ENCODE measurements around the gene NFIX. TPM values are rescaled to one million over a fixed set of nuclear protein-coding genes. Genes with fewer than 3 reads are reported as not detected.

NFIX gene
- total and polyA plus RNA-seq, 9 of the 15 experiments (the other 6 are each of a cell fraction or from before 2014, with no cell fraction given) = 0.28 to 26.8 (median 5.4) TPM

- no peak; the same call in 1 of the 2 replicates for TF ChIP-seq FOXP4 (CRISPR knock-in tag; IDR thresholded peaks at IDR 0.05; ENCODE audit: borderline replicate concordance)
- 0 out of 4 replicates have a peak, but pooled peaks of 1 of the 2 experiments have one; percentile 10 for TF ChIP-seq MLLT1 (IDR thresholded peaks at IDR 0.05)
- no peak for TF ChIP-seq ZNF644 (tag; IDR thresholded peaks at IDR 0.05; ENCODE audit: low read depth)
- peak; percentile 75; the same call in 1 of the 2 replicates for TF ChIP-seq HNRNPL (IDR thresholded peaks at IDR 0.05; ENCODE audit: low read depth, low read length)
- no peak for TF ChIP-seq KLF16 (IDR thresholded peaks at IDR 0.05)
- TF ChIP-seq TCF3 (CRISPR knock-in tag; IDR thresholded peaks at IDR 0.05) = peak; percentile 10; the same call in 1 of the 2 replicates
- no peak for TF ChIP-seq MCM5 (IDR thresholded peaks at IDR 0.05; ENCODE audit: low read depth)
- no peak for TF ChIP-seq E4F1 (CRISPR knock-in tag; IDR thresholded peaks at IDR 0.05; ENCODE audit: borderline replicate concordance)
- TF ChIP-seq ZNF175 (CRISPR knock-in tag; IDR thresholded peaks at IDR 0.05; ENCODE audit: low read depth) = no peak
- no peak for TF ChIP-seq IRF2 (CRISPR knock-in tag; IDR thresholded peaks at IDR 0.05)
- peak; percentile 66 for TF ChIP-seq GTF2A2 (tag; IDR thresholded peaks at IDR 0.05)
- TF ChIP-seq ZSCAN32 (CRISPR knock-in tag; IDR thresholded peaks at IDR 0.05) = no peak
- TF ChIP-seq ZNF699 (CRISPR knock-in tag; IDR thresholded peaks at IDR 0.05; ENCODE audit: insufficient replicate concordance) = no peak
- TF ChIP-seq ZNF133 (CRISPR knock-in tag; IDR thresholded peaks at IDR 0.05) = no peak
- no peak for TF ChIP-seq E2F3 (CRISPR knock-in tag; IDR thresholded peaks at IDR 0.05)
- no peak for TF ChIP-seq TBL1XR1 (IDR thresholded peaks at IDR 0.05; ENCODE audit: low read length in 2 of 2)
- TF ChIP-seq ZNF707 (CRISPR knock-in tag; conservative IDR thresholded peaks at IDR 0.05) = no peak
- no peak for TF ChIP-seq ZNF263 (CRISPR knock-in tag; IDR thresholded peaks at IDR 0.05; ENCODE audit: borderline replicate concordance)
- TF ChIP-seq ZZZ3 (IDR thresholded peaks at IDR 0.05) = no peak
Observed at GRCh38 chr19:12956446-12957388, 38.6 kb upstream of the NFIX start, which contains the start of gene GADD45GIP1 (continued).
